GM21619 (cell line): ENCODE results near the gene PHACTR3.

Experiments used
- ATAC-seq: cut with Tn5 transposase; IDR thresholded peaks from one replicate; pipeline ENCODE4 v1.9.1; 2021; ENCODE audit not compliant: unreplicated experiment

The PHACTR3 gene

GRCh38 chr20:59688356-59688755 is 84.0 kb downstream of the PHACTR3 start:
- no peak for ATAC-seq

DNA sequence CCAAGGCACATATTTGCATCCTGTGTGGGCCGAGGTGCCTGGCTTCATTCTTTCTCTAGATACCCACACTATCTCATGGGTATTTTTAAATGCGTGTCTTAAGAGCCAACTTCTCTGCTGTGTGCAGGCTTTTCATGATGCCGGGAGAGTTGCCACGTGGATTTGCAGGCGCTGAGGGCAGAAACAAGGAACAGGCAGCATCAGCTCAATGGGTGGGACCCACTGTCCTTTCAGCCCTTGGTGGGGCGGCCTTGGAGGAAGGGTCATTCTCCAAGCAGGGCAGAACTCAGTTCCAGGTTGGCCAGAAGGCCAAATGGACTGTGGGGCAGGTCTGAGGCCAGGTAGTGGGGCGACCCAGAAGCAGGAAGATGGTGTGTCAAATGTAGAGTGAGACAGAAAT is 84.7 kb downstream of the PHACTR3 start:
- ATAC-seq, result no peak

DNA sequence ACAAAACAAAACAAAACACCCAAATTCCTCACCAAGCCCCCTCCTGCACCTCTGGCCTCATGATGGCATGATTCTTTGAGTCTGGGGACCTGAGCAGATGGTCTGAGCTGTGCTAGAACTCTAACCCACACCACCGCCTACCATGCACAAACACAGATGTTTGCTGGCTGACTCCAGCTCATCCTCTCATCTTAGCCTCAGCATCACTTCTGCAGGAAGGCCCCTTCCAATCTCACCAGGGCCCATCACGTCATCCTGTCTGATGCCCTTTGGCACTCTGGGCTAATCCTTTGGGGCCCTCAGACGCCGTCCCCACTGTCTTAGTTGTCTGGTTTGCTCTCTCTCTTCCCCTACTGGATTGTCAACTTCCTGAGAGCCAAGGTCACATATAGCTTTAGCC is 85.8 kb downstream of the PHACTR3 start:
- ATAC-seq, result no peak

DNA sequence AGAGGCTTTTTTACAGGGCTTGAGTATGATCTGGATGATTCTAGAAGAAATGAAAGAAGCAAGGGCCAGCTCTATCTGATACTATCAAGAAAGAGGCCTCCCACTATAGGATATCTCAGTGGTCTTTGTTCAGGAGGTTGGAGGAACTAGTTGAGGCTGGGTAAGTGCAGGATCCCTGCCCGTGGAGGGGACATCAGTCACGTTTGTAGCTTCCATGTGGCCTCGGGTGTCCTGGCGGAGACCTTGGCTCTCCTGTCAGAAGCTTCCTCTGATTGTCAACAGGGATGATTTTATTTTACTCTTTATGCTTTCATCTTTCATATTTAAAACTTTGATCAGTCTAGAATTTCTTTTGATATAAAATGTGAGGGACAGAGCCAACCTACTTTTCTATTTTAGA is 86.6 kb downstream of the PHACTR3 start:
- ATAC-seq, result no peak

DNA sequence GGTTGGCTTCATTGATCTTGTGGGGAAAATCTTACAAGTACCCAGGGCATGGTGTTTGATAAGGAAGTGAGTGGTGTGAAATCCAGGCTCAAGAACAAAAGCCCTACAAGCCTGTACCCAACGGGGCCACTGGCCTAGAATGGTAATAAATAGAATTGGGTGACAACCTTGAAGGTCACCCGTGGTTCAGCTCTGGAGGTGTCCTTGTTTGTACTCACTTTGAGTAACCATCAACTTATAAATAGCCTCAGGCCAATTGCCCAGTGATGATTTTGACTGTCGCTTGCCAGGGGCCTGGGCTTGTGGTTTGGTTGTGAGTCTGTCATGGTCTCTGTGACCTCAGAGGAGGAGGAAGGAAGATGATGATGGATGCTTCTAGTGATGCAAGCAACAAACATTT is 87.8 kb downstream of the PHACTR3 start:
- no peak for ATAC-seq

DNA sequence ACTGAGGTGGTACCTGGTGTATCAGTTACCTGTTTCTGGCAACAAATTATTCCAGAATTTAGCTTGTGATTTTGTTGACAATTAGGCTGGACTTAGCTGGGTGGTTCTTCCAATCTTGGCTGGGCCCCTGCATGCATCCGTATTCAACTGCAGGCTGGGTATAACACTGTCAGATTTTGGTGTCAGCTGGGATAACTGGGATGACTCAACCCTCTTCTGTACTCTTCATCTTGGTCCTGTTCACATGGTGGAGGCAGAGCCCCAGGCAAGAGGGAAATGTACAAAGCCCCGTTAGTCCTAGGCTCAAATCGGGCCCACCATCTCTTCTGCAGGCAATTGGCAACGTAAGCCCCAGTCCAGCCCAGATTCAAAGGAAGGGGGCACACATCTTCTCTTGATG is 89.2 kb downstream of the PHACTR3 start:
- ATAC-seq, result no peak

- no peak for ATAC-seq
These were observed 92.1 kb downstream of the PHACTR3 start for GRCh38 chr20:59696476-59696875.

DNA sequence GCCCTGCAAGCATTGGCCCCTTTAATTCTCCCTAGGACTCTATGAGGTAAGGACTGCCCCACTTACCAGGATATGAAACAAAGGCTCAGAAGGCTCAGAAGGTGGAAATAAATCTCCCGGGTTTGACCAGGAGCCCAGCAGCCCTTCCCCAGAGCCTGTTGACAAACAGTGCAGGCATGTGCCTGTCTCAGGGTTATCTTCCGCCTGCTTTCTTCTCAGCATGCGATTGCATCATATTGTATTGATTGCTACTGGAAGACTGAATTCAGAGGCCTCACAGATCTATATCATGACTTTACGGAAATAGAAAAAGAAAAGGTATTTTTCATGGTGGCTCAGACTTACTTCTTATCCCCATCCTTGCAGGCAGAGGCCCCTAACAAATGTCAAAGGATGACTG is 92.7 kb downstream of the PHACTR3 start:
- ATAC-seq, result no peak

- no peak for ATAC-seq
These were observed 94.3 kb downstream of the PHACTR3 start for GRCh38 chr20:59698598-59698997.

- no peak for ATAC-seq
These were observed 96.9 kb downstream of the PHACTR3 start for GRCh38 chr20:59701236-59701635.

GRCh38 chr20:59703046-59703445 is 98.7 kb downstream of the PHACTR3 start:
- no peak for ATAC-seq

- no peak for ATAC-seq
These were observed 101.5 kb downstream of the PHACTR3 start for GRCh38 chr20:59705651-59706399.

DNA sequence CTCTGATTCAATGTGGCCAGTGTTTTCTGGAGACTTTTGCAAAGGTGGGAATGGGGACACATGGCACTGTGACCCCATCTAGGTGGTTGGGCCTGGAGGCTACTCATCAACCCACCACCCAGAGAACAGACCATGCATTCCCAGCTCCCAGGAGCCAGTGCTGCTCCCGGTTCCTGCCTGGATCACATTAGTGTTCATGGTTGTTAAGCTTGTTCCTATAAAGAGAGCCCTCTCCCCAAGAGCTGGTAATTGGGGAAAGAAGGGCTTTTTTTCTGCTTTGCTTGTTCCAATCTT is 102.0 kb downstream of the PHACTR3 start:
- no peak for ATAC-seq

- ATAC-seq, result no peak
These were observed 104.0 kb downstream of the PHACTR3 start for GRCh38 chr20:59708326-59708725.

GRCh38 chr20:59709636-59710035 is 105.3 kb downstream of the PHACTR3 start:
- ATAC-seq, result no peak

DNA sequence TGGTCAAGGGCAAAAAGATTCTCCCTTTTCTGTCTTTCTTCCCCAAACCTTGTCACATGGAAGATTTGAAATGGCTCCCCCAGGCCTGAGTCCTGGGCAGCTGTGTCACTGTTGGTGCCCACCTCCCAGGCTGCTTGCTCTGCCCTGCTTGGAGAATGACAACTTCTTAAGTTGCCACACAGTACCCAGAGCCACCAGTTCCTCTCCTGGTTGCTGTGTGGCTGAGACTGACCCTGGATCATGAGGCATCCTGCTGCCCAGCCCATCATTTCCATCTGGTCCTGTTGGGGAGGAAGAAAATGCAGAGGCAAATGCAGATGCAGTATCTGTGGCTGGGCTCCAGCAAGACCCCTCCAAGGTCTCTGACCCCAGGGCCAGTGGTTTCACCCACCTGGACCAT is 113.7 kb downstream of the PHACTR3 start:
- no peak for ATAC-seq

GRCh38 chr20:59718751-59719150 is 114.4 kb downstream of the PHACTR3 start:
- no peak for ATAC-seq

DNA sequence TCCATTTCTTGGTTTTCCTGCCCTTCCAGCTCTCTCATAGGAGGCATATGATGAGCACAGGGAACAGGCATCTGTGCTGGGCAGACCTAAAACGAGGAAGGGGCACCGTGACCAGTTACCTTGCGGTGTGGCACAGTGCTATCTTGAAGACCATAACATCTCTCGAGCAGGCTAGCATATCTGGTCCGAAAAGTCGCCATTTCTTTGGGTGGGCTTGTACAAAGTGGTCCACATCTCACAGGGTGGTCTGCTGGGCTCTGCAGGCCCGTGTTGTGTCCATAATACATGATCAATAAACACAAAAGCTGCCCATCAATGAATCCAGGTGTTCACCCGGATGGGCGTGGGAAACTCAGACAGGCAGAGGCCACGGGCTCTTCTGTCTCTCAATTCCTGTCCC is 115.7 kb downstream of the PHACTR3 start:
- ATAC-seq, result no peak

- ATAC-seq, result no peak
These were observed 117.0 kb downstream of the PHACTR3 start for GRCh38 chr20:59721386-59721785.

DNA sequence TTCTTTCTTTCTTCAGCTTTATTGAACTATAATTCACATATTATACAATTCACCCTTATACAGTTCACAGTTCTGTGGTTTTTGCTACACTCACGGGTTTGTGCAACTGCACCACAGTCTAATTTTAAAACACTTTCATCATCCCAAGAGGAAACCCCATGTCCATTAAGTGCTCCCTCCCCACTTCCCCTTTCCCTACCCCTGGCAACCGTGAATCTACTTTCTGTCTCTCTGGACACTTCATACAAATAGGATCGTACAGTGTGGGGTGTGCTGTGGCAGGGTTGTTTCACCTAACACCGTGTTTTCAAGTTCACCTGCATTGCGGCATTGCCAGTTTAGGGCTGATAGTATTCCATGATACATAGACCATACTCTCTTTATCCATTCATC is 118.8 kb downstream of the PHACTR3 start:
- ATAC-seq, result no peak

DNA sequence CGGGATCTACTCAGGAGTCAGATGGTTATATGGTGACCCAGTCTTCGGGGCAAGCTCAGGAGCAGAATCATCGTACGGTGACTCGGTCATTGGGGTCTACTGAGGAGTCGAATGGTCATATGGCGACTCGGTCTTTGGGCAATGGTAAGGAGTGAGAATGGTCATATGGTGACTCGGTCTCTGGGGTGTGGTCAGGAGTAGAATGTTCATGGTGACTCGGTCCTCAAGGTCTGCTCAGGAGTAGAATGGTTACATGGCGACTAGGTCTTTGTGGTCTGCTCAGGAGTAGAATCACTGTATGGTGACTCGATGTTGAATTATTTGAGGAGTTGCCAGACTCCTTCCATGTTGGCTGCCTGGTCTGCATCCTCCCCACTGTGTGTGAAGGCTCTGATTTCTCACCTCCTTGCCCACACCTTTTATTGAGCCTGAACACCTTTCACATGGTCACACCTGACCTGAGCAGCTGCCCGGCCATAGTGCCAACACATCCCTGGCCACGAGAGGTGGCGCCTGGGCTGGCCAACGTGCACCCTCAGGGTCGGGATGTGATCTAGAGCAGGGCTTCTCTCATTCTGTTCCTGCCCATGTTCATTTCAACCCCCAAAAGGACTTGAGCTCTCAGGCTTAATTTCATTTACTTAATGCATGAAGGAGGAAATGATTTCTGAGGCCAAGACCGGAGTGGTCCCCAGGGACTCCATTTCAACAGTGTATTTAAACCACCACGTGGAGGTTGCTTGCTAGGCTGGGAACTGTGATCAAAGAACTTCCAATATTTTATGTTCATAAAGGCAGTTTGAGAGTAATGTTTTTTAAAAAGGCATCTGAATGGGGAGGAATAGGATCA is 119.5 kb downstream of the PHACTR3 start:
- no peak for ATAC-seq

GRCh38 chr20:59724457-59725366 is 120.4 kb downstream of the PHACTR3 start:
- no peak for ATAC-seq
